GM13976 (cell line): ENCODE measurements around the gene NIPA2.

Experiments used
- DNase-seq: peaks from one replicate; pipeline ENCODE4 v3.0.0; 2012; ENCODE audit warnings: low spot score
- CTCF ChIP-seq: IDR thresholded peaks from 2 replicates; pipeline ENCODE4 v1.5.1; 2012; ENCODE audit warnings: borderline replicate concordance, mild to moderate bottlenecking; ENCODE audit not compliant: insufficient read depth; ENCODE audit errors: extremely low read depth, missing control alignments, control extremely low read depth
- in situ Hi-C: fragments of 300-500 bp; cut with MboI; formaldehyde crosslinking; loops from one replicate; pipeline ENCODE4 v1.12.0; 2022; ENCODE audit warnings: low sequenced_read_pairs, mixed read lengths, inconsistent platforms; ENCODE audit not compliant: unreplicated experiment

NIPA2 gene

GRCh38 chr15:22855791-22856190 is 17.3 kb downstream of the NIPA2 start:
- no peak for DNase-seq
- in situ Hi-C loops = no loop called here
- no peak for TF ChIP-seq CTCF

GRCh38 chr15:22856659-22857058 is 18.2 kb downstream of the NIPA2 start:
- TF ChIP-seq CTCF = no peak
- in situ Hi-C loops = no loop called here
- no peak for DNase-seq

- DNase-seq = no peak
- no peak for TF ChIP-seq CTCF
- in situ Hi-C loops = no loop called here
These were observed 22.7 kb downstream of the NIPA2 start for GRCh38 chr15:22861161-22861560.

- in situ Hi-C loops = no loop called here
- no peak for DNase-seq
- no peak for TF ChIP-seq CTCF
These were observed 24.9 kb downstream of the NIPA2 start for GRCh38 chr15:22863356-22863755.

- in situ Hi-C loops = no loop called here
- DNase-seq = no peak
- TF ChIP-seq CTCF = no peak
These were observed 27.6 kb downstream of the NIPA2 start for GRCh38 chr15:22866079-22866478.

- DNase-seq = no peak
- TF ChIP-seq CTCF = no peak
- in situ Hi-C loops = no loop called here
These were observed 29.4 kb downstream of the NIPA2 start for GRCh38 chr15:22867886-22868285.

GRCh38 chr15:22868495-22868894 is 30.0 kb downstream of the NIPA2 start:
- DNase-seq = no peak
- TF ChIP-seq CTCF = no peak
- in situ Hi-C loops = no loop called here
